GM18526 (cell line): ENCODE measurements around the gene ZNF385D.

ENCODE experiments used
- POLR2A ChIP-seq: IDR thresholded peaks from 3 replicates; pipeline ENCODE4 v1.6.1; 2011; ENCODE audit not compliant: insufficient read length; ENCODE audit errors: extremely low read depth

The ZNF385D gene

GRCh38 chr3:21766002-21766401 is 15.0 kb upstream of the ZNF385D start:
- TF ChIP-seq POLR2A: no peak

- TF ChIP-seq POLR2A: no peak
These were observed 4.9 kb upstream of the ZNF385D start for GRCh38 chr3:21755896-21756295.

GRCh38 chr3:21754839-21755238 is 3.8 kb upstream of the ZNF385D start:
- no peak for TF ChIP-seq POLR2A

- TF ChIP-seq POLR2A: no peak
These were observed 1.8 kb upstream of the ZNF385D start for GRCh38 chr3:21752749-21753347.

GRCh38 chr3:21751886-21752285 is 876 bp upstream of the ZNF385D start:
- TF ChIP-seq POLR2A: no peak

GRCh38 chr3:21750080-21750696 is 822 bp downstream of the ZNF385D start:
- TF ChIP-seq POLR2A: no peak

- no peak for TF ChIP-seq POLR2A
These were observed 2.9 kb downstream of the ZNF385D start for GRCh38 chr3:21747966-21748555.

GRCh38 chr3:21747376-21747775 is 3.6 kb downstream of the ZNF385D start:
- no peak for TF ChIP-seq POLR2A

- TF ChIP-seq POLR2A: no peak
These were observed 5.0 kb downstream of the ZNF385D start for GRCh38 chr3:21745966-21746365.

GRCh38 chr3:21744793-21745192 is 6.2 kb downstream of the ZNF385D start:
- TF ChIP-seq POLR2A: no peak

- no peak for TF ChIP-seq POLR2A
These were observed 11.9 kb downstream of the ZNF385D start for GRCh38 chr3:21738935-21739702.

- no peak for TF ChIP-seq POLR2A
These were observed 12.7 kb downstream of the ZNF385D start for GRCh38 chr3:21738283-21738682.

GRCh38 chr3:21734746-21735145 is 16.3 kb downstream of the ZNF385D start:
- TF ChIP-seq POLR2A: no peak

GRCh38 chr3:21729888-21730459 is 21.0 kb downstream of the ZNF385D start:
- no peak for TF ChIP-seq POLR2A

GRCh38 chr3:21729331-21729730 is 21.7 kb downstream of the ZNF385D start:
- TF ChIP-seq POLR2A: no peak

GRCh38 chr3:21722768-21723167 is 28.2 kb downstream of the ZNF385D start:
- no peak for TF ChIP-seq POLR2A

GRCh38 chr3:21722301-21722700 is 28.7 kb downstream of the ZNF385D start:
- TF ChIP-seq POLR2A: no peak
